Osteoblast (primary cell): Measurements from ENCODE around the gene WDR73. TPM values are rescaled to one million over a fixed set of nuclear protein-coding genes. Genes with fewer than 3 reads are reported as not detected.
"Not testable (repeated sequence)": the region's sequence is repeated elsewhere in the genome, so short reads cannot be mapped to it uniquely, and the experiment has no call there.

Experiments
- DNase-seq: peaks from one replicate; pipeline ENCODE4 v3.0.0; 2011; ENCODE audit warnings: low spot score, mixed read lengths; ENCODE audit not compliant: insufficient read length; ENCODE audit errors: missing footprints
- H2AFZ ChIP-seq: 2 replicates; pipeline ENCODE4 v1.6.0; 2011; ENCODE audit warnings: mild to moderate bottlenecking, low read length
- H3K27ac ChIP-seq: 2 replicates; pipeline ENCODE4 v1.5.1; 2011; ENCODE audit warnings: mild to moderate bottlenecking, low read depth, low read length, moderate library complexity
- H3K27me3 ChIP-seq: 2 replicates; pipeline ENCODE4 v1.6.0; 2012; ENCODE audit warnings: mild to moderate bottlenecking, control low read depth, inconsistent platforms, low read length, moderate library complexity; ENCODE audit not compliant: insufficient read depth
- H3K36me3 ChIP-seq: 2 replicates; pipeline ENCODE4 v1.5.1; 2011; ENCODE audit warnings: mild to moderate bottlenecking, low read length, control low read depth, moderate library complexity; ENCODE audit not compliant: insufficient read depth
- H3K4me1 ChIP-seq: 2 replicates; pipeline ENCODE4 v1.5.1; 2011; ENCODE audit warnings: mild to moderate bottlenecking, low read length, control low read depth, moderate library complexity; ENCODE audit not compliant: insufficient read depth
- H3K4me2 ChIP-seq: 2 replicates; pipeline ENCODE4 v1.6.0; 2011; ENCODE audit warnings: mild to moderate bottlenecking, low read length; ENCODE audit not compliant: insufficient read depth
- H3K4me3 ChIP-seq: fragments of 200-600 bp; sonication (generic); 3 replicates; pipeline ENCODE4 v1.5.1; 2012; ENCODE audit warnings: mild to moderate bottlenecking, low read length, inconsistent platforms; ENCODE audit not compliant: insufficient read depth
- H3K79me2 ChIP-seq: 2 replicates; pipeline ENCODE4 v1.6.0; 2012; ENCODE audit warnings: mild to moderate bottlenecking, low read length, control low read depth, inconsistent platforms; ENCODE audit not compliant: insufficient read depth
- H3K9me3 ChIP-seq: 2 replicates; pipeline ENCODE4 v1.5.1; 2011; ENCODE audit warnings: low read depth, low read length, control low read depth
- H4K20me1 ChIP-seq: 2 replicates; pipeline ENCODE4 v1.6.0; 2012; ENCODE audit warnings: mild to moderate bottlenecking, low read length, control low read depth; ENCODE audit not compliant: insufficient read depth
- CTCF ChIP-seq: IDR thresholded peaks from 2 replicates; pipeline ENCODE4 v1.5.1; 2011; ENCODE audit warnings: mild to moderate bottlenecking, low read depth, low read length, moderate library complexity; ENCODE audit errors: extremely low read depth
- total RNA-seq: library from RNA; depleted of rRNA; stranded (reverse); fragments of >200 nt; gene quantifications from 2 replicates; pipeline ENCODE4 v1.2.3, GENCODE V29; 2012

WDR73 gene
- total RNA-seq, 1 donor = 35.1 TPM

- Histone ChIP-seq H4K20me1 (peaks cover 7% of the 10 kb centered on the region), H3K4me2 (no peak overlapping the region), H3K27ac (no peak overlapping the region), H3K36me3 (no peaks in the 10 kb centered on the region), H3K79me2 (peaks cover 96% of the 10 kb centered on the region), H3K27me3 (no peaks in the 10 kb centered on the region), H2AFZ (no peak overlapping the region), H3K4me3 (no peak overlapping the region), H3K9me3 (no peaks in the 10 kb centered on the region), H3K4me1 (no peaks in the 10 kb centered on the region)
- DNase-seq = no peak
- TF ChIP-seq CTCF = no peak
These were observed 43.3 kb upstream of the WDR73 start for GRCh38 chr15:84697236-84697990.

- H3K9me3 ChIP-seq = no peaks in the 10 kb centered on the region
- H2AFZ ChIP-seq = no peak overlapping the region
- no peaks in the 10 kb centered on the region for H3K36me3 ChIP-seq
- no peak overlapping the region for H3K4me2 ChIP-seq
- no peaks in the 10 kb centered on the region for H3K27me3 ChIP-seq
- H3K4me1 ChIP-seq = no peaks in the 10 kb centered on the region
- H3K27ac ChIP-seq = no peak overlapping the region
- no peak for TF ChIP-seq CTCF
- H4K20me1 ChIP-seq = peaks cover 12% of the 10 kb centered on the region
- no peak overlapping the region for H3K4me3 ChIP-seq
- DNase-seq = no peak
- peaks cover 96% of the 10 kb centered on the region for H3K79me2 ChIP-seq
These were observed 42.7 kb upstream of the WDR73 start for GRCh38 chr15:84696757-84697156.

- no peaks in the 10 kb centered on the region for H3K9me3 ChIP-seq
- H3K36me3 ChIP-seq = peaks cover 26% of the 10 kb centered on the region
- no peak for DNase-seq
- no peak for TF ChIP-seq CTCF
- H3K27ac ChIP-seq = no peak overlapping the region
- no peak overlapping the region for H2AFZ ChIP-seq
- H3K4me1 ChIP-seq = peaks cover 9% of the 10 kb centered on the region
- H3K4me2 ChIP-seq = no peak overlapping the region
- no peaks in the 10 kb centered on the region for H3K27me3 ChIP-seq
- peaks cover 71% of the 10 kb centered on the region for H3K79me2 ChIP-seq
- no peak overlapping the region for H3K4me3 ChIP-seq
- H4K20me1 ChIP-seq = peaks cover 5% of the 10 kb centered on the region
These were observed 36.3 kb upstream of the WDR73 start for GRCh38 chr15:84690342-84690741.

- peaks cover 5% of the 10 kb centered on the region for H4K20me1 ChIP-seq
- no peak for DNase-seq
- H3K36me3 ChIP-seq = peaks cover 26% of the 10 kb centered on the region
- no peak for TF ChIP-seq CTCF
- peaks cover 12% of the 10 kb centered on the region for H3K4me1 ChIP-seq
- no peaks in the 10 kb centered on the region for H3K9me3 ChIP-seq
- H2AFZ ChIP-seq = no peak overlapping the region
- H3K4me2 ChIP-seq = no peak overlapping the region
- H3K27ac ChIP-seq = no peak overlapping the region
- no peaks in the 10 kb centered on the region for H3K27me3 ChIP-seq
- H3K79me2 ChIP-seq = peaks cover 67% of the 10 kb centered on the region
- H3K4me3 ChIP-seq = no peak overlapping the region
These were observed 35.8 kb upstream of the WDR73 start for GRCh38 chr15:84689858-84690257.

GRCh38 chr15:84686446-84686845 is 32.4 kb upstream of the WDR73 start:
- not testable (repeated sequence) for H3K4me3 ChIP-seq, H3K9me3 ChIP-seq, H3K27ac ChIP-seq, H2AFZ ChIP-seq, H4K20me1 ChIP-seq, DNase-seq, H3K27me3 ChIP-seq, H3K4me2 ChIP-seq
- H3K4me1 ChIP-seq = peaks cover 27% of the 10 kb centered on the region
- peaks cover 52% of the 10 kb centered on the region for H3K79me2 ChIP-seq
- H3K36me3 ChIP-seq = peaks cover 39% of the 10 kb centered on the region
